Endothelial cell of umbilical vein (primary cell): ENCODE measurements around the gene APOLD1. TPM values are rescaled to one million over a fixed set of nuclear protein-coding genes. Genes with fewer than 3 reads are reported as not detected.

Experiments
- BruUV-seq: library from RNA; stranded (reverse); fragments of 400-500 nt; replicated peaks from 2 replicates; lab custom pipeline; 2021; lab: Mats Ljungman, UMichigan
- CTCF ChIA-PET: fragments of 300-600, 350-600 bp; sonication (Branson Sonifier 250); formaldehyde crosslinking; loops from one replicate; lab custom pipeline; 2021; ENCODE audit warnings: antibody characterized with exemption, inconsistent platforms; lab: Charles Lee
- POLR2A ChIA-PET: fragments of 300-600, 350-600 bp; sonication (Branson Sonifier 250); formaldehyde crosslinking; loops from one replicate; lab custom pipeline; 2021; ENCODE audit warnings: antibody characterized with exemption, inconsistent platforms; lab: Charles Lee
- DNase-seq: peaks from one replicate; pipeline ENCODE4 v3.0.0-alpha.2; 2011; ENCODE audit warnings: low read depth, low spot score
- FAIRE-seq: peaks from 2 replicates; lab custom pipeline; 2011; peaks lifted over from hg19 to GRCh38; lab: Jason Lieb, UNC
- H2AFZ ChIP-seq: 2 replicates; pipeline ENCODE4 v1.6.0; 2012; ENCODE audit warnings: low read depth, low read length, control low read depth, inconsistent platforms
- H3K27ac ChIP-seq: 2 replicates; pipeline ENCODE4 v1.5.1; 2011; ENCODE audit warnings: low read depth, mild to moderate bottlenecking, control low read depth, low read length, moderate library complexity; ENCODE audit not compliant: insufficient read depth
- H3K27me3 ChIP-seq, 2 experiments: 2 replicates each; pipeline versions ENCODE4 v1.6.0 to v1.6.1; 2011; ENCODE audit warnings: low read length in 2 of 2, mixed read lengths in 1 of 2; ENCODE audit not compliant: control insufficient read depth in 2 of 2, insufficient read depth in 2 of 2
- H3K36me3 ChIP-seq, 2 experiments: 2 replicates in 1 of 2; 3 replicates in 1 of 2; pipeline ENCODE4 v1.5.1; 2011; ENCODE audit warnings: low read length in 2 of 2, mild to moderate bottlenecking in 1 of 2, moderate library complexity in 1 of 2; ENCODE audit not compliant: control insufficient read depth in 2 of 2, insufficient read depth in 2 of 2; ENCODE audit errors: extremely low read depth in 1 of 2
- H3K4me1 ChIP-seq: 3 replicates; pipeline ENCODE4 v1.5.1; 2011; ENCODE audit warnings: mild to moderate bottlenecking, low read length; ENCODE audit not compliant: control insufficient read depth, insufficient read depth; ENCODE audit errors: extremely low read depth
- H3K4me2 ChIP-seq: 2 replicates; pipeline ENCODE4 v1.6.1; 2011; ENCODE audit warnings: low read length, control low read depth, mixed read lengths; ENCODE audit not compliant: insufficient read depth
- H3K4me3 ChIP-seq, 3 experiments: fragments of 200-600 bp in 1 of 3; sonication (generic), shearing (Covaris generic) in 1 of 3; replicated peaks in 1 of 3; 2 replicates each; pipeline ENCODE4 v1.5.1; 2011 to 2016; ENCODE audit warnings: control low read depth in 3 of 3, low read length in 3 of 3, mild to moderate bottlenecking in 2 of 3, inconsistent platforms in 1 of 3, low read depth in 1 of 3, moderate library complexity in 1 of 3; ENCODE audit not compliant: insufficient read depth in 1 of 3
- H3K79me2 ChIP-seq: 2 replicates; pipeline ENCODE4 v1.6.0; 2012; ENCODE audit warnings: low read length, inconsistent platforms; ENCODE audit not compliant: control insufficient read depth, insufficient read depth
- H3K9ac ChIP-seq: replicated peaks from 2 replicates; pipeline ENCODE3; 2011; ENCODE audit warnings: low read length, control low read depth; ENCODE audit not compliant: insufficient read depth; ENCODE audit errors: extremely low read depth
- H3K9me1 ChIP-seq: replicated peaks from 3 replicates; pipeline ENCODE4 v1.6.0; 2011; ENCODE audit warnings: mild to moderate bottlenecking, low read length; ENCODE audit not compliant: control insufficient read depth, insufficient read depth; ENCODE audit errors: extremely low read depth
- H3K9me3 ChIP-seq: replicated peaks from 2 replicates; pipeline ENCODE4 v1.5.1; 2012; ENCODE audit warnings: low read length, inconsistent platforms; ENCODE audit not compliant: control insufficient read depth, insufficient read depth
- H4K20me1 ChIP-seq: replicated peaks from 2 replicates; pipeline ENCODE3; 2011; ENCODE audit warnings: mild to moderate bottlenecking, low read length; ENCODE audit not compliant: control insufficient read depth, insufficient read depth; ENCODE audit errors: extremely low read depth
- CTCF ChIP-seq, 2 donors: IDR thresholded peaks; 1 replicate in 1 of 2; 2 replicates in 1 of 2; pipeline ENCODE4 v1.5.1; 2011; ENCODE audit warnings: low read length in 2 of 2, mild to moderate bottlenecking in 2 of 2, moderate library complexity in 2 of 2, control low read depth in 1 of 2, inconsistent platforms in 1 of 2, low read depth in 1 of 2; ENCODE audit not compliant: insufficient read depth in 1 of 2; ENCODE audit errors: extremely low read depth in 1 of 2
- EZH2 ChIP-seq: IDR thresholded peaks from 2 replicates; pipeline ENCODE4 v1.6.1; 2012; ENCODE audit warnings: borderline replicate concordance, low read depth, mild to moderate bottlenecking, moderate library complexity, low read length, inconsistent platforms; ENCODE audit not compliant: severe bottlenecking
- FOS ChIP-seq: IDR thresholded peaks from 2 replicates; pipeline ENCODE4 v1.6.1; 2011; ENCODE audit warnings: mild to moderate bottlenecking, low read length, moderate library complexity, borderline replicate concordance; ENCODE audit not compliant: insufficient read depth
- GATA2 ChIP-seq: IDR thresholded peaks from 2 replicates; pipeline ENCODE4 v1.7.0; 2011; ENCODE audit warnings: low read depth, mild to moderate bottlenecking, moderate library complexity, mixed read lengths, low read length; ENCODE audit not compliant: insufficient read length, insufficient read depth
- JUN ChIP-seq: IDR thresholded peaks from 2 replicates; pipeline ENCODE4 v1.6.1; 2011; ENCODE audit warnings: borderline replicate concordance, low read depth; ENCODE audit not compliant: insufficient read length, insufficient read depth
- MAX ChIP-seq: IDR thresholded peaks from 2 replicates; pipeline ENCODE4 v1.6.1; 2011; ENCODE audit not compliant: insufficient read depth, insufficient read length
- MYC ChIP-seq: IDR thresholded peaks from one replicate; pipeline ENCODE4 v1.6.1; 2011; ENCODE audit warnings: mild to moderate bottlenecking, low read depth, low read length
- POLR2A ChIP-seq: IDR thresholded peaks from 2 replicates; pipeline ENCODE4 v1.6.1; 2012; ENCODE audit warnings: low read depth, mild to moderate bottlenecking, control low read depth, low read length
- POLR2AphosphoS5 ChIP-seq: IDR thresholded peaks from 2 replicates; pipeline ENCODE4 v1.6.1; 2012; ENCODE audit warnings: low read depth, mild to moderate bottlenecking, control low read depth, low read length, moderate library complexity; ENCODE audit not compliant: insufficient read depth
- dilution Hi-C: fragments of 300-500 bp; cut with MboI; formaldehyde crosslinking; loops from one replicate; pipeline ENCODE4 v1.15.0; 2019; ENCODE audit warnings: low sequenced_read_pairs; ENCODE audit not compliant: extremely low pct_ligation_motif_present
- intact Hi-C: fragments of 100-400 bp; cut with micrococcal nuclease; formaldehyde crosslinking; loops from one replicate; pipeline ENCODE4 v1.10.0; 2022
- polyA plus RNA-seq, 4 experiments: library from polyadenylated mRNA; depleted of rRNA in 3 of 4; stranded (reverse) in 3 of 4; unstranded in 1 of 4; fragments of >200 nt; gene quantifications; 2 replicates each; pipeline versions ENCODE4 v1.2.1 to v1.2.3, GENCODE V29; 2011 to 2012; ENCODE audit warnings: missing spikeins in 1 of 4
- total RNA-seq: library from RNA; stranded (reverse); gene quantifications from 2 replicates; pipeline ENCODE4 v1.2.3, GENCODE V29; 2021

Gene APOLD1
- total and polyA plus RNA-seq, 2 donors (not counting 3 experiments of a cell fraction or from before 2014, with no cell fraction given), result 3.7 to 6.0 TPM

- peak; percentile 80 for DNase-seq
- H4K20me1 ChIP-seq, result no peaks in the 10 kb centered on the region
- no peaks in the 10 kb centered on the region for H3K27me3 ChIP-seq
- TF ChIP-seq POLR2AphosphoS5, result peak; percentile 55
- no peak for TF ChIP-seq FOS
- peak; percentile 67 for TF ChIP-seq JUN
- no peak for TF ChIP-seq MYC
- TF ChIP-seq POLR2A, result no peak
- no peak for TF ChIP-seq EZH2
- TF ChIP-seq GATA2, result peak; percentile 71
- POLR2A ChIA-PET, result no interaction called here
- CTCF ChIA-PET, result interaction anchor here (0.9 to 5.3 kb wide), 6 partner anchors 9 to 93 kb away, joined by 3 to 25 read pairs (median 3); no protein-coding TSS in a partner anchor
- peak; percentile 67 for FAIRE-seq
- H3K9me1 ChIP-seq, result no peaks in the 10 kb centered on the region
- peak overlapping the region; percentile 98 for H3K27ac ChIP-seq
- H3K9me3 ChIP-seq, result no peaks in the 10 kb centered on the region
- H2AFZ ChIP-seq, result no peak overlapping the region
- H3K4me1 ChIP-seq, result peaks cover 46% of the 10 kb centered on the region
- intact Hi-C loops (loop anchor here (1.0 to 5.0 kb wide), 2 partner anchors 49 to 274 kb away; no protein-coding TSS in a partner anchor), dilution Hi-C loops (no loop called here)
- H3K36me3 ChIP-seq, result peaks cover 21 to 47% of the 10 kb centered on the region in 2 experiments
- H3K4me2 ChIP-seq, result peak overlapping the region; percentile 47
- peak overlapping the region in 1 of 3 experiments; percentile 4 for H3K4me3 ChIP-seq
- BruUV-seq, result no TSS peak
- H3K9ac ChIP-seq, result peak overlapping the region; percentile 87
- peaks cover 22% of the 10 kb centered on the region for H3K79me2 ChIP-seq
Observed at GRCh38 chr12:12823300-12823699, 37.8 kb downstream of the APOLD1 start.

- dilution Hi-C loops, result no loop called here
- no peaks in the 10 kb centered on the region for H3K27me3 ChIP-seq
- peak overlapping the region; percentile 98 for H3K27ac ChIP-seq
- no peaks in the 10 kb centered on the region for H3K9me3 ChIP-seq
- H3K4me2 ChIP-seq, result peak overlapping the region; percentile 47
- ChIA-PET CTCF (interaction anchor here (0.9 to 5.3 kb wide), 5 partner anchors 10 to 93 kb away, joined by 3 to 25 read pairs (median 3); no protein-coding TSS in a partner anchor), POLR2A (no interaction called here)
- TF ChIP-seq POLR2AphosphoS5, result no peak
- no peak for TF ChIP-seq EZH2
- no peak for TF ChIP-seq MAX
- no peak for TF ChIP-seq JUN
- TF ChIP-seq POLR2A, result no peak
- no peak for TF ChIP-seq MYC
- TF ChIP-seq FOS, result no peak
- TF ChIP-seq CTCF (IDR thresholded peaks at IDR 0.05; ENCODE audit: extremely low read depth in 1 of 2, insufficient read depth in 1 of 2, low read depth in 1 of 2, low read length in 2 of 2), result no peak
- TF ChIP-seq GATA2, result no peak
- H3K79me2 ChIP-seq, result peaks cover 19% of the 10 kb centered on the region
- DNase-seq (no peak), FAIRE-seq (no peak)
- H3K4me1 ChIP-seq, result peaks cover 44% of the 10 kb centered on the region
- intact Hi-C loops, result loop anchor here (1.0 to 5.0 kb wide), 2 partner anchors 48 to 273 kb away; no protein-coding TSS in a partner anchor
- H3K9ac ChIP-seq, result peak overlapping the region; percentile 87
- no peak overlapping the region for H3K4me3 ChIP-seq
- H2AFZ ChIP-seq, result no peak overlapping the region
- H4K20me1 ChIP-seq, result no peaks in the 10 kb centered on the region
- H3K36me3 ChIP-seq, result peaks cover 21 to 52% of the 10 kb centered on the region in 2 experiments
- BruUV-seq, result TSS peak; percentile 63
- H3K9me1 ChIP-seq, result no peaks in the 10 kb centered on the region
Observed at GRCh38 chr12:12823811-12824210, 38.4 kb downstream of the APOLD1 start.
